ENCODE data around the gene SLCO2B1. TPM values are rescaled to one million over a fixed set of nuclear protein-coding genes. Genes with fewer than 3 reads are reported as not detected.

SLCO2B1 gene
- total and polyA plus RNA-seq, 2 of the 8 experiments (the other 6 are each of a cell fraction or from before 2014, with no cell fraction given), result 0.03 TPM; not detected in 1

DNA sequence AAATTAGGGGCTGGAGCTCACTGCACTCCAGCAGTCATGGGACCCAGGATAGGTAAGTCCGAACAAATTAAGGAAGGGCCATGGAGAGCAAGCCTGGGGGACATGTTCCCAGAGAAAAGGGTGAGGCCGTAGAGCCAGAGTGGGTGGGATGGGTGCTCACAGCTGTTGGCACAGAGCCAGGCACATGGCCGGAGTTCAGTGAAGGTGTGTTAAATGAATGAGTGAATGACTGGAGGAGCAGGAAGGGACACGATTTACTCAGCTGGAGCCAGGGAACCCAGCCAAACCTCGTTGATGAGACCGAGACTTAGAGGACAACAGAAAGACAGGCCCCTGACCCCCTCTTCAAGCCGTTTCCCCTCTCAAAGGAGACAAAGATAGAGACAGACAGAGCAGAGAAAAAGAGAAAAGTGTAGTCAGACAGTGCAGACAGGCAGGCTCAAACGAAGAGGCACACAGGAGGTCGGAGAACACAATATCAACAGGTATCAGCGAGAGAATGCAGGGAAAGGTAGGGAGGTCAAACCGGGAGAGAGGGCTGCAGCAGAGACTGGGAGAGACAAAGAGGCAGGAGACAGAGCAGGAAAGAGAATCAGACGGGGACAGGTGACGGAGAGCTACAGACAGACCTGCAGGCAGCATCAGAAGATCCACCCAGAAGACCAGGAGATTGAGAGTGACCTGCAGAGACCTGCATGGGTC lies 590 bp downstream of the SLCO2B1 start:
- DNase-seq (ENCODE audit: low read depth in 1 of 2, low spot score in 2 of 2) (no peak), FAIRE-seq (no peak)
- Histone ChIP-seq H3K9me3 (ENCODE audit: insufficient read depth in 2 of 2, low read depth in 1 of 2, low read length in 1 of 2) (no peaks in the 10 kb centered on the region), H2AK5ac (ENCODE audit: low read depth, low read length) (no peak overlapping the region), H3K23me2 (ENCODE audit: low read depth, low read length) (no peaks in the 10 kb centered on the region), H3K4me3 (ENCODE audit: extremely low read depth in 1 of 4, insufficient read depth in 2 of 4, low read depth in 3 of 4, low read length in 4 of 4) (no peak overlapping the region), H3K4ac (replicated peaks; ENCODE audit: insufficient read length, low read depth, low read length) (no peak overlapping the region), H2BK12ac (ENCODE audit: low read depth, low read length) (no peak overlapping the region), H4K91ac (replicated peaks; ENCODE audit: insufficient read length, low read length) (no peak overlapping the region), H3K36me3 (ENCODE audit: control insufficient read depth in 2 of 4, insufficient read depth in 4 of 4, low read length in 3 of 4) (no peaks in the 10 kb centered on the region), H3K14ac (ENCODE audit: insufficient read length) (no peak overlapping the region), H3K18ac (ENCODE audit: extremely low read depth, low read length) (no peak overlapping the region; the same call in 1 of the 2 replicates), H3K9ac (replicated peaks in 1 of 4; ENCODE audit: extremely low read depth in 1 of 4, low read depth in 3 of 4, low read length in 3 of 4) (no peak overlapping the region), H4K20me1 (replicated peaks in 1 of 2; ENCODE audit: control insufficient read depth in 1 of 2, insufficient read depth in 2 of 2, low read length in 2 of 2) (no peaks in the 10 kb centered on the region), H2BK20ac (ENCODE audit: low read length) (0 out of 2 replicates have a peak overlapping the region, but pooled peaks have one; percentile 10), H3K56ac (replicated peaks; ENCODE audit: insufficient read length, low read depth, low read length) (no peak overlapping the region), H3K27ac (ENCODE audit: low read depth, low read length) (no peak overlapping the region), H2BK5ac (ENCODE audit: low read depth, low read length) (no peak overlapping the region), H2AFZ (ENCODE audit: low read length) (no peak overlapping the region), H3K23ac (ENCODE audit: insufficient read length) (no peak overlapping the region), H3K79me2 (ENCODE audit: control insufficient read depth in 1 of 2, insufficient read depth in 2 of 2, low read length in 2 of 2) (no peaks in the 10 kb centered on the region), H4K5ac (ENCODE audit: insufficient read length, low read depth, low read length) (no peak overlapping the region), H2BK120ac (replicated peaks; ENCODE audit: low read depth, low read length) (no peak overlapping the region), H2BK15ac (ENCODE audit: low read length) (peak overlapping the region; percentile 72; the same call in 1 of the 2 replicates), H3K27me3 (replicated peaks in 1 of 4; ENCODE audit: control insufficient read depth in 3 of 4, extremely low read depth in 1 of 4, insufficient read depth in 3 of 4, low read length in 3 of 4) (peaks cover 0 to 2% (median 0%) of the 10 kb centered on the region in 4 experiments; a peak in 2 of 7 replicates), H3K4me1 (replicated peaks in 1 of 4; ENCODE audit: control insufficient read depth in 3 of 4, insufficient read depth in 4 of 4, low read length in 3 of 4) (no peaks in the 10 kb centered on the region), H3K79me1 (ENCODE audit: low read depth, low read length) (no peaks in the 10 kb centered on the region), H3K4me2 (ENCODE audit: insufficient read depth in 1 of 2, low read depth in 2 of 2, low read length in 2 of 2) (no peak overlapping the region), H4K8ac (ENCODE audit: extremely low read depth, insufficient read depth, low read length) (peak overlapping the region; percentile 48; the same call in 1 of the 2 replicates)
- TF ChIP-seq SAP30 (IDR thresholded peaks at IDR 0.05; ENCODE audit: insufficient read depth, insufficient replicate concordance, low read length) (no peak), JUND (IDR thresholded peaks at IDR 0.05; ENCODE audit: low read length) (no peak), YY1 (IDR thresholded peaks at IDR 0.05; ENCODE audit: low read depth, low read length) (no peak), MAFK (IDR thresholded peaks at IDR 0.05; ENCODE audit: low read depth, low read length) (no peak)
- TF ChIP-seq, protein P1, sequence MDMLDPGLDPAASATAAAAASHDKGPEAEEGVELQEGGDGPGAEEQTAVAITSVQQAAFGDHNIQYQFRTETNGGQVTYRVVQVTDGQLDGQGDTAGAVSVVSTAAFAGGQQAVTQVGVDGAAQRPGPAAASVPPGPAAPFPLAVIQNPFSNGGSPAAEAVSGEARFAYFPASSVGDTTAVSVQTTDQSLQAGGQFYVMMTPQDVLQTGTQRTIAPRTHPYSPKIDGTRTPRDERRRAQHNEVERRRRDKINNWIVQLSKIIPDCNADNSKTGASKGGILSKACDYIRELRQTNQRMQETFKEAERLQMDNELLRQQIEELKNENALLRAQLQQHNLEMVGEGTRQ (IDR thresholded peaks at IDR 0.05; ENCODE audit: low read length), result no peak
- ChIA-PET CTCF (ENCODE audit: partially characterized antibody) (interaction anchor here (1.5 to 29.8 kb wide), 6 partner anchors 9 to 84 kb away, joined by 4 to 952 read pairs (median 100); partner anchors contain the start of gene TPBGL), POLR2A (ENCODE audit: partially characterized antibody) (interaction anchor here (1.3 kb wide), 1 partner anchor 17 kb away, joined by 3 read pairs; no protein-coding TSS in a partner anchor)
- 80% methylated on average over 13 of the region's 13 CpGs; no CpG with 5 or more reads in 1 of the 2 experiments for WGBS, 2 experiments (ENCODE audit: extremely low coverage in 1 of 2, insufficient coverage in 1 of 2, insufficient read length in 1 of 2, insufficient replicate concordance in 2 of 2, low coverage in 1 of 2, low lambda C conversion rate in 2 of 2, missing lambda C conversion rate in 1 of 2)

Measured in H1 (cell line).